HG03378 (cell line): ENCODE data around the gene SLPI.

Experiments
- ATAC-seq: cut with Tn5 transposase; IDR thresholded peaks from one replicate; pipeline ENCODE4 v1.9.1; 2021; ENCODE audit warnings: mild to moderate bottlenecking, moderate library complexity; ENCODE audit not compliant: unreplicated experiment

Gene SLPI

GRCh38 chr20:45218636-45219035, 35.7 kb downstream of the SLPI start:
- ATAC-seq = no peak

GRCh38 chr20:45218124-45218523, 36.2 kb downstream of the SLPI start:
- ATAC-seq = no peak

- no peak for ATAC-seq
These were observed 41.5 kb downstream of the SLPI start for GRCh38 chr20:45212836-45213235.

- ATAC-seq = no peak
These were observed 42.5 kb downstream of the SLPI start for GRCh38 chr20:45211569-45212474.

GRCh38 chr20:45209924-45210323, 44.4 kb downstream of the SLPI start:
- ATAC-seq = no peak

GRCh38 chr20:45206725-45207124, 47.6 kb downstream of the SLPI start, which contains the start of gene SEMG1:
Gene SEMG1, plus strand, starts transcription at chr20:45207033. Its CDS starts 21 bp downstream, at chr20:45207054.
- ATAC-seq = no peak
